Loucy (cell line): Measurements from ENCODE around the gene ATF7.

Experiments
- H2AFZ ChIP-seq: fragments of 200-600 bp; sonication (generic); 2 replicates; pipeline ENCODE4 v1.6.0; 2016; ENCODE audit warnings: antibody characterized with exemption, mild to moderate bottlenecking, low read length, moderate library complexity
- H3F3A ChIP-seq: fragments of 200-600 bp; 2 replicates; pipeline ENCODE4 v1.6.0; 2016; ENCODE audit warnings: antibody characterized with exemption, low read depth, mild to moderate bottlenecking
- H3K27me3 ChIP-seq: fragments of 200-600 bp; sonication (generic); 2 replicates; pipeline ENCODE4 v1.6.1; 2014; ENCODE audit warnings: low read length, mild to moderate bottlenecking; ENCODE audit not compliant: insufficient read depth, poor library complexity, severe bottlenecking
- H3K36me3 ChIP-seq: fragments of 200-600 bp; sonication (generic); 2 replicates; pipeline ENCODE4 v1.6.1; 2016; ENCODE audit warnings: low read length; ENCODE audit not compliant: insufficient read depth
- H3K4me1 ChIP-seq: fragments of 200-600 bp; sonication (generic); 2 replicates; pipeline ENCODE4 v1.5.1; 2014; ENCODE audit warnings: low read length, mild to moderate bottlenecking; ENCODE audit not compliant: insufficient read depth, poor library complexity, severe bottlenecking
- H3K4me2 ChIP-seq: fragments of 200-600 bp; sonication (generic); 2 replicates; pipeline ENCODE4 v1.6.0; 2014; ENCODE audit warnings: antibody characterized with exemption, low read length, low read depth, mild to moderate bottlenecking; ENCODE audit not compliant: poor library complexity, severe bottlenecking
- H3K4me3 ChIP-seq: fragments of 200-600 bp; sonication (generic); 2 replicates; pipeline ENCODE4 v1.5.1; 2014; ENCODE audit warnings: low read length, mild to moderate bottlenecking, mixed read lengths; ENCODE audit not compliant: poor library complexity, severe bottlenecking
- H3K79me2 ChIP-seq: fragments of 200-600 bp; sonication (generic); 2 replicates; pipeline ENCODE4 v1.6.1; 2014; ENCODE audit warnings: low read length; ENCODE audit not compliant: insufficient read depth
- H3K9ac ChIP-seq: fragments of 200-600 bp; sonication (generic); 2 replicates; pipeline ENCODE4 v1.6.0; 2014; ENCODE audit warnings: mild to moderate bottlenecking, low read depth, low read length, moderate library complexity; ENCODE audit not compliant: poor library complexity, severe bottlenecking
- H3K9me2 ChIP-seq: fragments of 200-600 bp; sonication (generic); replicated peaks from 2 replicates; pipeline ENCODE4 v1.6.1; 2016; ENCODE audit warnings: low read depth, low read length, mixed read lengths
- H3K9me3 ChIP-seq: fragments of 200-600 bp; sonication (generic); 2 replicates; pipeline ENCODE4 v1.6.1; 2014; ENCODE audit warnings: mild to moderate bottlenecking, antibody characterized with exemption, low read length, low read depth; ENCODE audit not compliant: insufficient read depth
- H4K20me1 ChIP-seq: fragments of 200-600 bp; sonication (generic); 2 replicates; pipeline ENCODE4 v1.6.0; 2014; ENCODE audit warnings: antibody characterized with exemption, low read length, mild to moderate bottlenecking; ENCODE audit not compliant: insufficient read depth, poor library complexity, severe bottlenecking
- CTCF ChIP-seq: fragments of 200-600 bp; sonication (generic); conservative IDR thresholded peaks from 2 replicates; pipeline ENCODE4 v1.5.1; 2014; ENCODE audit warnings: mild to moderate bottlenecking, antibody characterized with exemption, low read length
- EZH2phosphoT487 ChIP-seq: fragments of 200-600 bp; IDR thresholded peaks from 2 replicates; pipeline ENCODE4 v1.6.1; 2018; ENCODE audit warnings: antibody characterized with exemption, mild to moderate bottlenecking, moderate library complexity, borderline replicate concordance

The ATF7 gene

GRCh38 chr12:53489242-53489864 is 136.8 kb downstream of the ATF7 start:
- Histone ChIP-seq H3K4me2 (no peak overlapping the region), H3K27me3 (no peaks in the 10 kb centered on the region), H2AFZ (no peak overlapping the region), H3K79me2 (no peaks in the 10 kb centered on the region), H3F3A (no peaks in the 10 kb centered on the region), H3K9ac (no peak overlapping the region), H3K9me2 (no peaks in the 10 kb centered on the region), H3K4me1 (peaks cover 13% of the 10 kb centered on the region), H3K9me3 (no peaks in the 10 kb centered on the region), H3K36me3 (peaks cover 36% of the 10 kb centered on the region; the same call in 1 of the 2 replicates), H3K4me3 (no peak overlapping the region), H4K20me1 (peaks cover 5% of the 10 kb centered on the region)
- no peak for TF ChIP-seq CTCF
- no peak for TF ChIP-seq EZH2phosphoT487

GRCh38 chr12:53486736-53487487 is 139.3 kb downstream of the ATF7 start:
- H3K36me3 ChIP-seq: peaks cover 59% of the 10 kb centered on the region; the same call in 1 of the 2 replicates
- no peaks in the 10 kb centered on the region for H3K9me3 ChIP-seq

More at GRCh38 chr12:53486736-53487487, 139.3 kb downstream of the ATF7 start:
- H3K4me1 ChIP-seq: no peaks in the 10 kb centered on the region
- TF ChIP-seq CTCF (no peak), EZH2phosphoT487 (no peak)
- H3F3A ChIP-seq: no peaks in the 10 kb centered on the region
- no peaks in the 10 kb centered on the region for H3K9me2 ChIP-seq
- no peak overlapping the region for H3K9ac ChIP-seq
- H3K27me3 ChIP-seq: no peaks in the 10 kb centered on the region
- H3K79me2 ChIP-seq: no peaks in the 10 kb centered on the region
- H4K20me1 ChIP-seq: peaks cover 18% of the 10 kb centered on the region
- H3K4me3 ChIP-seq: no peak overlapping the region
- no peak overlapping the region for H2AFZ ChIP-seq
- no peak overlapping the region for H3K4me2 ChIP-seq
